Suprapubic skin (tissue), 4 donors: ENCODE results near the gene CELSR2. TPM values are rescaled to one million over a fixed set of nuclear protein-coding genes. Genes with fewer than 3 reads are reported as not detected.

Source experiments
- DNase-seq, 2 donors: peaks; one replicate each; pipeline ENCODE4 v3.0.0-alpha.2; 2019; ENCODE audit warnings: low spot score in 2 of 2
- H3K27ac ChIP-seq: fragments of 200-600 bp; sonication (generic); one replicate; pipeline ENCODE4 v1.5.1; 2019
- H3K27me3 ChIP-seq: fragments of 200-600 bp; sonication (generic); one replicate; pipeline ENCODE4 v1.5.1; 2019
- H3K36me3 ChIP-seq: fragments of 200-600 bp; sonication (generic); one replicate; pipeline ENCODE4 v1.5.1; 2019
- H3K4me1 ChIP-seq: fragments of 200-600 bp; sonication (generic); one replicate; pipeline ENCODE4 v1.5.1; 2019
- H3K4me3 ChIP-seq: fragments of 200-600 bp; sonication (generic); one replicate; pipeline ENCODE4 v1.5.1; 2019; ENCODE audit warnings: mild to moderate bottlenecking
- H3K9me3 ChIP-seq: fragments of 200-600 bp; sonication (generic); one replicate; pipeline ENCODE4 v1.5.1; 2019
- CTCF ChIP-seq, 2 donors: fragments of 200-600 bp in 1 of 2; fragments of 450-650 bp in 1 of 2; sonication (generic) in 1 of 2; IDR thresholded peaks; one replicate each; pipeline ENCODE4 v1.5.1; 2016 to 2019; ENCODE audit warnings: antibody characterized with exemption in 2 of 2, mild to moderate bottlenecking in 1 of 2, moderate library complexity in 1 of 2
- EP300 ChIP-seq: sonication (generic); formaldehyde crosslinking; IDR thresholded peaks from one replicate; pipeline ENCODE4 v1.6.1; 2017; ENCODE audit warnings: antibody characterized with exemption
- POLR2A ChIP-seq, 2 donors: fragments of 450-650 bp; IDR thresholded peaks; one replicate each; pipeline ENCODE4 v1.6.1; 2017; ENCODE audit warnings: antibody characterized with exemption in 2 of 2, mild to moderate bottlenecking in 2 of 2, moderate library complexity in 2 of 2
- POLR2AphosphoS5 ChIP-seq, 3 donors: sonication (generic); formaldehyde crosslinking; IDR thresholded peaks; one replicate each; pipeline ENCODE4 v1.6.1; 2017; ENCODE audit warnings: antibody characterized with exemption in 3 of 3
- WGBS: methylation state at CpG from one replicate; pipeline ENCODE4 v1.1.5; 2018; 5-methylcytosine and 5-hydroxymethylcytosine counted together
- total RNA-seq, 4 donors: library from RNA; depleted of rRNA; stranded (reverse); fragments of >200 nt; gene quantifications; one replicate each; pipeline ENCODE4 v1.1.0, GENCODE V29; 2016

Gene CELSR2
- total RNA-seq, 4 donors from 2014 or later = 106 to 145 (median 129) TPM

GRCh38 chr1:109263234-109263596 lies 13.9 kb downstream of the CELSR2 start:
- Histone ChIP-seq H3K36me3 (peaks cover 37% of the 10 kb centered on the region), H3K27ac (peak overlapping the region; percentile 87), H3K4me1 (peaks cover 32% of the 10 kb centered on the region)

GRCh38 chr1:109263597-109264378 lies 14.4 kb downstream of the CELSR2 start:
- H3K27ac ChIP-seq = peak overlapping the region; percentile 13
- H3K36me3 ChIP-seq = peaks cover 32% of the 10 kb centered on the region
- H3K27me3 ChIP-seq = no peaks in the 10 kb centered on the region
- peaks cover 31% of the 10 kb centered on the region for H3K4me1 ChIP-seq
- H3K4me3 ChIP-seq = no peak overlapping the region
- 48% methylated on average over 19 of the region's 29 CpGs for WGBS
- no peak for TF ChIP-seq POLR2AphosphoS5 (IDR thresholded peaks at IDR 0.05)
- TF ChIP-seq EP300 = no peak
- peak; percentile 96 to 97 for TF ChIP-seq CTCF (IDR thresholded peaks at IDR 0.05)
- TF ChIP-seq POLR2A (IDR thresholded peaks at IDR 0.05) = no peak
- no peaks in the 10 kb centered on the region for H3K9me3 ChIP-seq
- DNase-seq = peak; percentile 90 to 91

More at GRCh38 chr1:109263234-109263596, 13.9 kb downstream of the CELSR2 start:
- Histone ChIP-seq H3K4me3 (no peak overlapping the region), H3K9me3 (no peaks in the 10 kb centered on the region), H3K27me3 (no peaks in the 10 kb centered on the region)
- TF ChIP-seq POLR2A (IDR thresholded peaks at IDR 0.05) = no peak
- TF ChIP-seq CTCF (IDR thresholded peaks at IDR 0.05) = no peak
- no peak for TF ChIP-seq EP300
- no peak for TF ChIP-seq POLR2AphosphoS5 (IDR thresholded peaks at IDR 0.05)
- 28% methylated on average over 6 of the region's 12 CpGs for WGBS
- DNase-seq = no peak

GRCh38 chr1:109264379-109264755 lies 15.0 kb downstream of the CELSR2 start:
- no peaks in the 10 kb centered on the region for H3K27me3 ChIP-seq
- H3K36me3 ChIP-seq = peaks cover 34% of the 10 kb centered on the region
- H3K27ac ChIP-seq = no peak overlapping the region
- 73% methylated on average over 8 of the region's 9 CpGs for WGBS
- no peak for TF ChIP-seq POLR2A (IDR thresholded peaks at IDR 0.05)
- TF ChIP-seq POLR2AphosphoS5 (IDR thresholded peaks at IDR 0.05) = no peak
- no peak for TF ChIP-seq CTCF (IDR thresholded peaks at IDR 0.05)
- no peak for DNase-seq
- H3K4me3 ChIP-seq = no peak overlapping the region
- H3K9me3 ChIP-seq = no peaks in the 10 kb centered on the region
- peaks cover 31% of the 10 kb centered on the region for H3K4me1 ChIP-seq

- 100% methylated on average over 1 of the region's 4 CpGs for WGBS
- Histone ChIP-seq H3K4me3 (no peak overlapping the region), H3K27ac (no peak overlapping the region), H3K4me1 (peaks cover 31% of the 10 kb centered on the region), H3K9me3 (no peaks in the 10 kb centered on the region), H3K27me3 (no peaks in the 10 kb centered on the region), H3K36me3 (peaks cover 40% of the 10 kb centered on the region)
- TF ChIP-seq EP300 (no peak), CTCF (IDR thresholded peaks at IDR 0.05) (no peak), POLR2AphosphoS5 (IDR thresholded peaks at IDR 0.05) (no peak), POLR2A (IDR thresholded peaks at IDR 0.05) (no peak)
- DNase-seq = no peak
Observed at GRCh38 chr1:109265016-109265415, 15.7 kb downstream of the CELSR2 start.

- H3K36me3 ChIP-seq = peaks cover 40% of the 10 kb centered on the region
- no peaks in the 10 kb centered on the region for H3K27me3 ChIP-seq
- no peaks in the 10 kb centered on the region for H3K9me3 ChIP-seq
- H3K4me1 ChIP-seq = peaks cover 31% of the 10 kb centered on the region
- no peak for TF ChIP-seq EP300
- no peak for TF ChIP-seq POLR2AphosphoS5 (IDR thresholded peaks at IDR 0.05)
- no peak for TF ChIP-seq CTCF (IDR thresholded peaks at IDR 0.05)
- no peak for TF ChIP-seq POLR2A (IDR thresholded peaks at IDR 0.05)
- no peak overlapping the region for H3K27ac ChIP-seq
- no peak for DNase-seq
- no peak overlapping the region for H3K4me3 ChIP-seq
- 84% methylated on average over 9 of the region's 13 CpGs for WGBS
Observed at GRCh38 chr1:109265741-109266330, 16.5 kb downstream of the CELSR2 start.
